ENCODE data around the gene ITGA4. TPM values are rescaled to one million over a fixed set of nuclear protein-coding genes. Genes with fewer than 3 reads are reported as not detected.

ITGA4 gene
- total RNA-seq, 1 donor from 2014 or later, result 20.0 TPM

DNA sequence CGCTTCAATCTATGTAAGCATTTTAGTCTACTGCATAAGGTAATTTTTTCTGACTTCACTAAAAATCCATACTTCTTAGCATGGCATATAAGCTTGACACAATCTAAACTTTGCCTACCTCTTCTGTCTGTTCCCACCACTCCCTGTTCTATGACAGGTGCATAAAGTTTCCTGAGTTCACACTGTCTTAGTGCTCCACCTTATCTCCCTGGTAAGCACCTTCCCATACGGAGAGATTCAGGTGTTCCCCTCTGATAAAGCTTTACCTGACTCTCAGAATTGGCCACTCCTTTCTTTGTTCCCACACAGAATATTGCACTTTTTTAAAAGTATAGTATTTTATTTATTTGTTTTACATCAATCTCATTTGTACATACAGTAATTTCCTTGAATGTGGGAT lies 16.8 kb upstream of the ITGA4 start:
- peaks cover 4% of the 10 kb centered on the region for H3K27me3 Mint-ChIP-seq (ENCODE audit: low read depth, unreplicated experiment)
- no peaks in the 10 kb centered on the region for H3K36me3 Mint-ChIP-seq (ENCODE audit: low read depth, unreplicated experiment)
- no peaks in the 10 kb centered on the region for H3K9me3 Mint-ChIP-seq (ENCODE audit: unreplicated experiment)
- H2AFZ ChIP-seq (ENCODE audit: low read depth, low read length), result no peak overlapping the region
- no peaks in the 10 kb centered on the region for H3K9me3 ChIP-seq (ENCODE audit: insufficient read depth, low read depth, low read length)
- no peaks in the 10 kb centered on the region for H3K36me3 ChIP-seq (ENCODE audit: insufficient read depth, low read length)
- DNase-seq (ENCODE audit: low read depth), result no peak
- no peak overlapping the region for H3K9ac ChIP-seq (ENCODE audit: low read length)
- H3K27ac ChIP-seq (ENCODE audit: low read depth, low read length), result no peak overlapping the region
- no peak overlapping the region for H3K4me2 ChIP-seq (ENCODE audit: low read length)
- H4K20me1 ChIP-seq (ENCODE audit: insufficient read depth, low read length), result no peaks in the 10 kb centered on the region
- no peak overlapping the region for H3K4me3 ChIP-seq (ENCODE audit: insufficient read depth, low read depth, low read length)
- no peaks in the 10 kb centered on the region for H3K79me2 ChIP-seq (ENCODE audit: insufficient read depth, low read length)
- H3K27me3 ChIP-seq (ENCODE audit: insufficient read depth, low read length), result no peaks in the 10 kb centered on the region
- no peak for FAIRE-seq
- H3K4me3 Mint-ChIP-seq (ENCODE audit: unreplicated experiment), result no peak overlapping the region
- TF ChIP-seq EZH2 (IDR thresholded peaks at IDR 0.05; ENCODE audit: insufficient read depth, low read length), result no peak
- TF ChIP-seq, protein P1, sequence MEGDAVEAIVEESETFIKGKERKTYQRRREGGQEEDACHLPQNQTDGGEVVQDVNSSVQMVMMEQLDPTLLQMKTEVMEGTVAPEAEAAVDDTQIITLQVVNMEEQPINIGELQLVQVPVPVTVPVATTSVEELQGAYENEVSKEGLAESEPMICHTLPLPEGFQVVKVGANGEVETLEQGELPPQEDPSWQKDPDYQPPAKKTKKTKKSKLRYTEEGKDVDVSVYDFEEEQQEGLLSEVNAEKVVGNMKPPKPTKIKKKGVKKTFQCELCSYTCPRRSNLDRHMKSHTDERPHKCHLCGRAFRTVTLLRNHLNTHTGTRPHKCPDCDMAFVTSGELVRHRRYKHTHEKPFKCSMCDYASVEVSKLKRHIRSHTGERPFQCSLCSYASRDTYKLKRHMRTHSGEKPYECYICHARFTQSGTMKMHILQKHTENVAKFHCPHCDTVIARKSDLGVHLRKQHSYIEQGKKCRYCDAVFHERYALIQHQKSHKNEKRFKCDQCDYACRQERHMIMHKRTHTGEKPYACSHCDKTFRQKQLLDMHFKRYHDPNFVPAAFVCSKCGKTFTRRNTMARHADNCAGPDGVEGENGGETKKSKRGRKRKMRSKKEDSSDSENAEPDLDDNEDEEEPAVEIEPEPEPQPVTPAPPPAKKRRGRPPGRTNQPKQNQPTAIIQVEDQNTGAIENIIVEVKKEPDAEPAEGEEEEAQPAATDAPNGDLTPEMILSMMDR (IDR thresholded peaks at IDR 0.05; ENCODE audit: insufficient read depth, low read depth, low read length), result no peak
- H3K27ac Mint-ChIP-seq (ENCODE audit: unreplicated experiment), result no peak overlapping the region
- H3K4me1 Mint-ChIP-seq (ENCODE audit: low read depth, unreplicated experiment), result no peaks in the 10 kb centered on the region
- no peaks in the 10 kb centered on the region for H3K4me1 ChIP-seq (ENCODE audit: insufficient read depth, low read length)

DNA sequence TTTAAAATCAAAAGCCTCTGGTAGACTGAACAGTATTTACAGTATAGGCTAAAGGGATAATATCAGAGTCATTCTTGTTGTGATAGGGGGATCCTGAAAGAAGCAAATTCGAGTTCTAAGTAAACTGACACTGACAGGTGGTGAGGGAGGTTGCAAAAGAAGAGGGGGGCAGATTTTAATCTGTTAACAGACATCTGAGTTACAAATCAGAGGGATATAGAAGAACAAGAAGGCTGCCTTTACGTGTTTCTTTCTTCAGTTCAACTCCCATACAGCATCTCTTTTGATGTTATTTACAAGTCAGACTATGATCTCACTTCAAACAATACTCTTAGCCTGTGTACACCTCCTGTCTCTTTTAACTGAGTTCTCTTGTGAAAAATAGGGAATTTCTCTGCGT lies 16.3 kb upstream of the ITGA4 start:
- H3K27ac Mint-ChIP-seq (ENCODE audit: unreplicated experiment), result no peak overlapping the region
- no peaks in the 10 kb centered on the region for H3K4me1 Mint-ChIP-seq (ENCODE audit: low read depth, unreplicated experiment)
- no peak for FAIRE-seq
- no peaks in the 10 kb centered on the region for H3K9me3 ChIP-seq (ENCODE audit: insufficient read depth, low read depth, low read length)
- H3K36me3 Mint-ChIP-seq (ENCODE audit: low read depth, unreplicated experiment), result no peaks in the 10 kb centered on the region
- H3K79me2 ChIP-seq (ENCODE audit: insufficient read depth, low read length), result no peaks in the 10 kb centered on the region
- no peak for DNase-seq (ENCODE audit: low read depth)
- no peaks in the 10 kb centered on the region for H3K27me3 ChIP-seq (ENCODE audit: insufficient read depth, low read length)
- no peaks in the 10 kb centered on the region for H3K4me1 ChIP-seq (ENCODE audit: insufficient read depth, low read length)
- H3K4me3 Mint-ChIP-seq (ENCODE audit: unreplicated experiment), result no peak overlapping the region
- no peaks in the 10 kb centered on the region for H4K20me1 ChIP-seq (ENCODE audit: insufficient read depth, low read length)
- no peak overlapping the region for H3K9ac ChIP-seq (ENCODE audit: low read length)
- no peak overlapping the region for H2AFZ ChIP-seq (ENCODE audit: low read depth, low read length)
- TF ChIP-seq EZH2 (IDR thresholded peaks at IDR 0.05; ENCODE audit: insufficient read depth, low read length), result no peak
- TF ChIP-seq, protein P1 (IDR thresholded peaks at IDR 0.05; ENCODE audit: insufficient read depth, low read depth, low read length), result no peak
- H3K27me3 Mint-ChIP-seq (ENCODE audit: low read depth, unreplicated experiment), result peaks cover 4% of the 10 kb centered on the region
- no peak overlapping the region for H3K27ac ChIP-seq (ENCODE audit: low read depth, low read length)
- H3K9me3 Mint-ChIP-seq (ENCODE audit: unreplicated experiment), result no peaks in the 10 kb centered on the region
- H3K36me3 ChIP-seq (ENCODE audit: insufficient read depth, low read length), result no peaks in the 10 kb centered on the region
- no peak overlapping the region for H3K4me3 ChIP-seq (ENCODE audit: insufficient read depth, low read depth, low read length)
- no peak overlapping the region for H3K4me2 ChIP-seq (ENCODE audit: low read length)

DNA sequence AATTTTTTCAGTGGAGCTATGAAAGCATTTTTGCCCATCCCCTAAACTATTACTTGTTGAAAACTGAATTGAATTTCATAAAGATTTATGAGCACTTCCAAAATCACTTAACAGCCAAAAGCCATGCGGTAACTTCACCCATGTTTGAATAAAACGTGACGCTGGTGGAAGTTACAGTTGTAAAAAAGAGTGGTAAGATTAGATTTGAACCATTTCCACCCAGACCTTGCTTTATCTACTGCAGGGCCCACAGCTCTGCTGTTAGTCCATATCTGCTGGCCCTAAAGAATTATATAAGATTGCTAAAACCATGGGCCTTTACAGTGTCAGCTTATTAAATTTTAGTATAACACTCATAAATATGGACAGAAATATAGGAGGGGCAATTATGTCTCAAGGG lies 15.5 kb upstream of the ITGA4 start:
- no peaks in the 10 kb centered on the region for H3K36me3 Mint-ChIP-seq (ENCODE audit: low read depth, unreplicated experiment)
- no peak for FAIRE-seq
- Histone ChIP-seq H3K4me1 (ENCODE audit: insufficient read depth, low read length) (no peaks in the 10 kb centered on the region), H4K20me1 (ENCODE audit: insufficient read depth, low read length) (no peaks in the 10 kb centered on the region), H3K4me3 (ENCODE audit: insufficient read depth, low read depth, low read length) (no peak overlapping the region), H3K36me3 (ENCODE audit: insufficient read depth, low read length) (no peaks in the 10 kb centered on the region), H3K9ac (ENCODE audit: low read length) (no peak overlapping the region), H3K9me3 (ENCODE audit: insufficient read depth, low read depth, low read length) (no peaks in the 10 kb centered on the region), H3K27ac (ENCODE audit: low read depth, low read length) (no peak overlapping the region), H2AFZ (ENCODE audit: low read depth, low read length) (no peak overlapping the region), H3K79me2 (ENCODE audit: insufficient read depth, low read length) (no peaks in the 10 kb centered on the region), H3K27me3 (ENCODE audit: insufficient read depth, low read length) (no peaks in the 10 kb centered on the region), H3K4me2 (ENCODE audit: low read length) (no peak overlapping the region)
- no peaks in the 10 kb centered on the region for H3K9me3 Mint-ChIP-seq (ENCODE audit: unreplicated experiment)
- no peak overlapping the region for H3K4me3 Mint-ChIP-seq (ENCODE audit: unreplicated experiment)
- H3K27me3 Mint-ChIP-seq (ENCODE audit: low read depth, unreplicated experiment), result peaks cover 4% of the 10 kb centered on the region
- no peak for DNase-seq (ENCODE audit: low read depth)
- H3K4me1 Mint-ChIP-seq (ENCODE audit: low read depth, unreplicated experiment), result no peaks in the 10 kb centered on the region
- H3K27ac Mint-ChIP-seq (ENCODE audit: unreplicated experiment), result no peak overlapping the region
- TF ChIP-seq, protein P1 (IDR thresholded peaks at IDR 0.05; ENCODE audit: insufficient read depth, low read depth, low read length), result no peak
- TF ChIP-seq EZH2 (IDR thresholded peaks at IDR 0.05; ENCODE audit: insufficient read depth, low read length), result no peak
